Transverse colon (tissue), 3 donors: ENCODE results near the gene FNBP1.

Experiments
- CTCF ChIP-seq, 5 experiments: fragments of 200-600 bp in 3 of 5; fragments of 450-650 bp in 2 of 5; sonication (generic) in 3 of 5; IDR thresholded peaks; 1 replicate in 2 of 5; 2 replicates in 3 of 5; pipeline ENCODE4 v1.5.1; 2016 to 2017; ENCODE audit warnings: antibody characterized with exemption in 5 of 5, inconsistent platforms in 3 of 5, mild to moderate bottlenecking in 2 of 5, moderate library complexity in 1 of 5
- POLR2A ChIP-seq: fragments of 450-650 bp; IDR thresholded peaks from one replicate; pipeline ENCODE4 v1.6.1; 2016; ENCODE audit warnings: antibody characterized with exemption, mild to moderate bottlenecking, moderate library complexity

DNA sequence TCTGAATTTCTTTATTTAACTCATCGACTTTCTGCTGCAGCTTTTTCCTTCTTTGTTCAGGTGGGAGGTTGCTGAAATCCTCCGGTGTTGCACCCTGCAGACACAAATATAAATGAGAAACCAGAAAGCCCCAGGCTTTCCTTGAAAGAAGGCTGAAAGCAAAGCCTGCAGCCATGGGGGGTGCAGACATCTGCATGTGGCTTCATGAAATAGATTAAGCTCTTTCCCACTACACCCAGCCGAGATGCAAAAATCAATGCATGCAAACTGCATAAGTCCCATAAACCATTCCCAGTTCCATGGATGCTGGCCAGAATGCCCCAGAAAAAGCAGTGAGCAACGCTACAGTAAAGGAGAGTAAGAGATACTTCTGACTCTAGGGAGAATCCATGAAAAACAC lies 134.1 kb downstream of the FNBP1 start:
- TF ChIP-seq CTCF (IDR thresholded peaks at IDR 0.05) (no peak), POLR2A (no peak)
